IMR-90 (cell line): ENCODE measurements around the gene LRRC4C. TPM values are rescaled to one million over a fixed set of nuclear protein-coding genes. Genes with fewer than 3 reads are reported as not detected.

ENCODE experiments used
- ATAC-seq: fragments of 200-7000 bp; cut with Tn5 transposase; 2 replicates; pipeline ENCODE4 v1.9.1; 2020; ENCODE audit warnings: low read depth, mild to moderate bottlenecking, moderate library complexity
- BruUV-seq: library from RNA; stranded (reverse); fragments of 400-500 nt; replicated peaks from 2 replicates; lab custom pipeline; 2021; lab: Mats Ljungman, UMichigan
- CTCF ChIA-PET: fragments of 300-600 bp; formaldehyde crosslinking; extraction: SDS; loops from one replicate; lab custom pipeline; 2021; ENCODE audit warnings: antibody characterized with exemption; lab: Yijun Ruan, JAX
- POLR2A ChIA-PET: fragments of 300-600 bp; sonication (Branson Sonifier 250); formaldehyde crosslinking; loops from one replicate; lab custom pipeline; 2022; ENCODE audit warnings: antibody characterized with exemption; ENCODE audit not compliant: unreplicated experiment; lab: Charles Lee
- DNase-seq: peaks from one replicate; pipeline ENCODE4 v3.0.0; 2013
- H2AFZ ChIP-seq: replicated peaks from 2 replicates; pipeline ENCODE3; 2013; ENCODE audit warnings: low read length, mild to moderate bottlenecking; ENCODE audit not compliant: poor library complexity
- H2AK5ac ChIP-seq: 2 replicates; pipeline ENCODE4 v1.6.1; 2013; ENCODE audit warnings: low read depth, low read length, inconsistent platforms
- H2AK9ac ChIP-seq: replicated peaks from 2 replicates; pipeline ENCODE3; 2013; ENCODE audit warnings: mild to moderate bottlenecking, low read depth, low read length, moderate library complexity; ENCODE audit not compliant: poor library complexity
- H2BK120ac ChIP-seq: 2 replicates; pipeline ENCODE4 v1.6.1; 2013; ENCODE audit warnings: low read depth, low read length, inconsistent platforms
- H2BK15ac ChIP-seq: 3 replicates; pipeline ENCODE4 v1.6.1; 2013; ENCODE audit warnings: low read depth, low read length, inconsistent platforms
- H2BK20ac ChIP-seq: 2 replicates; pipeline ENCODE4 v1.6.1; 2013; ENCODE audit warnings: low read depth, mild to moderate bottlenecking, inconsistent platforms, low read length, moderate library complexity
- H2BK5ac ChIP-seq: 2 replicates; pipeline ENCODE4 v1.6.1; 2013; ENCODE audit warnings: mild to moderate bottlenecking, low read depth, low read length, inconsistent platforms; ENCODE audit not compliant: poor library complexity, severe bottlenecking
- H3K14ac ChIP-seq: replicated peaks from 2 replicates; pipeline ENCODE4 v1.6.1; 2013; ENCODE audit warnings: low read depth, low read length, inconsistent platforms
- H3K18ac ChIP-seq: 2 replicates; pipeline ENCODE4 v1.6.1; 2013; ENCODE audit warnings: low read depth, low read length, control low read depth
- H3K23ac ChIP-seq: 2 replicates; pipeline ENCODE4 v1.6.1; 2013; ENCODE audit warnings: low read depth, low read length, inconsistent platforms
- H3K27ac ChIP-seq: 2 replicates; pipeline ENCODE4 v1.5.1; 2013; ENCODE audit warnings: mild to moderate bottlenecking, control low read depth, low read length; ENCODE audit not compliant: insufficient read depth
- H3K27me3 ChIP-seq: 2 replicates; pipeline ENCODE4 v1.6.1; 2013; ENCODE audit warnings: low read length; ENCODE audit not compliant: control insufficient read depth, insufficient read depth
- H3K36me3 ChIP-seq: 2 replicates; pipeline ENCODE4 v1.6.1; 2013; ENCODE audit warnings: low read length, mixed read lengths; ENCODE audit not compliant: control insufficient read depth, insufficient read depth
- H3K4ac ChIP-seq: 2 replicates; pipeline ENCODE4 v1.6.1; 2013; ENCODE audit warnings: low read depth, low read length, inconsistent platforms
- H3K4me1 ChIP-seq: 2 replicates; pipeline ENCODE4 v1.6.1; 2013; ENCODE audit warnings: low read length, mixed read lengths; ENCODE audit not compliant: control insufficient read depth, insufficient read depth
- H3K4me2 ChIP-seq: 2 replicates; pipeline ENCODE4 v1.6.1; 2013; ENCODE audit warnings: low read depth, mild to moderate bottlenecking, control low read depth, low read length, moderate library complexity
- H3K4me3 ChIP-seq: 2 replicates; pipeline ENCODE4 v1.5.1; 2013; ENCODE audit warnings: low read depth, mild to moderate bottlenecking, control low read depth, low read length, moderate library complexity; ENCODE audit not compliant: insufficient read depth
- H3K56ac ChIP-seq: 2 replicates; pipeline ENCODE4 v1.6.1; 2013; ENCODE audit warnings: low read length, inconsistent platforms; ENCODE audit not compliant: insufficient read depth; ENCODE audit errors: extremely low read depth
- H3K79me1 ChIP-seq, 2 experiments: 2 replicates each; pipeline ENCODE4 v1.6.1; 2013; ENCODE audit warnings: low read length in 2 of 2, inconsistent platforms in 1 of 2, low read depth in 1 of 2
- H3K9ac ChIP-seq: 2 replicates; pipeline ENCODE4 v1.6.1; 2013; ENCODE audit warnings: low read depth, low read length, control low read depth
- H3K9me1 ChIP-seq: 2 replicates; pipeline ENCODE4 v1.6.1; 2013; ENCODE audit warnings: low read length, inconsistent platforms; ENCODE audit not compliant: insufficient read depth
- H3K9me3 ChIP-seq: 2 replicates; pipeline ENCODE4 v1.6.1; 2013; ENCODE audit warnings: low read length; ENCODE audit not compliant: control insufficient read depth, insufficient read depth
- H4K20me1 ChIP-seq: 2 replicates; pipeline ENCODE4 v1.6.1; 2013; ENCODE audit warnings: low read length, inconsistent platforms; ENCODE audit not compliant: insufficient read depth
- H4K5ac ChIP-seq: 2 replicates; pipeline ENCODE4 v1.6.1; 2013; ENCODE audit warnings: mild to moderate bottlenecking, low read depth, low read length, control low read depth
- H4K8ac ChIP-seq, 2 experiments: 2 replicates each; pipeline ENCODE4 v1.6.1; 2013; ENCODE audit warnings: low read depth in 2 of 2, low read length in 2 of 2, control low read depth in 1 of 2, inconsistent platforms in 1 of 2
- H4K91ac ChIP-seq: 2 replicates; pipeline ENCODE4 v1.6.1; 2013; ENCODE audit warnings: low read depth, low read length, inconsistent platforms; ENCODE audit not compliant: insufficient read depth
- BHLHE40 ChIP-seq: fragments of 150-350 bp; IDR thresholded peaks from 2 replicates; pipeline ENCODE4 v1.6.1; 2016; ENCODE audit warnings: mild to moderate bottlenecking, low read depth, low read length
- CEBPB ChIP-seq: IDR thresholded peaks from 2 replicates; pipeline ENCODE4 v1.6.1; 2012; ENCODE audit warnings: low read depth, low read length, improper control_type of control experiment
- FOS ChIP-seq: fragments of 150-350 bp; IDR thresholded peaks from 2 replicates; pipeline ENCODE4 v1.6.1; 2016; ENCODE audit warnings: low read depth, low read length
- MAZ ChIP-seq: IDR thresholded peaks from 2 replicates; pipeline ENCODE4 v1.6.1; 2012; ENCODE audit warnings: low read depth, mild to moderate bottlenecking, low read length, improper control_type of control experiment, moderate library complexity, borderline replicate concordance
- NFE2L2 ChIP-seq: fragments of 150-350 bp; IDR thresholded peaks from 2 replicates; pipeline ENCODE4 v1.6.1; 2016; ENCODE audit warnings: low read depth, mild to moderate bottlenecking, low read length
- WGBS, 2 experiments: methylation state at CpG; one replicate each; pipeline versions ENCODE4 v1.1.5 to v1.1.7; 2013; ENCODE audit warnings: missing lambda C conversion rate in 2 of 2; ENCODE audit not compliant: insufficient read length in 1 of 2; ENCODE audit errors: extremely low coverage in 2 of 2; 5-methylcytosine and 5-hydroxymethylcytosine counted together
- dilution Hi-C: fragments of 300-500 bp; cut with HindIII; formaldehyde crosslinking; loops from one replicate; pipeline ENCODE4 v1.14.3; 2018; ENCODE audit warnings: low sequenced_read_pairs; ENCODE audit not compliant: unreplicated experiment
- in situ Hi-C: fragments of 300-500 bp; cut with MboI; formaldehyde crosslinking; loops from 3 replicates; pipeline ENCODE4 v1.14.3; 2019; ENCODE audit warnings: low sequenced_read_pairs, inconsistent platforms, mixed read lengths
- intact Hi-C: fragments of 100-400 bp; cut with micrococcal nuclease; formaldehyde crosslinking; loops from 2 replicates; pipeline ENCODE4 v1.10.0; 2022
- polyA plus RNA-seq, 3 experiments: library from polyadenylated mRNA; depleted of rRNA; stranded (reverse); fragments of >200 nt; gene quantifications; 2 replicates each; pipeline ENCODE4 v1.2.3, GENCODE V29; 2012; ENCODE audit warnings: low replicate concordance in 1 of 3
- total RNA-seq: library from RNA; depleted of rRNA; stranded (reverse); fragments of >200 nt; gene quantifications from 2 replicates; pipeline ENCODE4 v1.2.3, GENCODE V29; 2012

The LRRC4C gene
- total and polyA plus RNA-seq, 2 of the 4 experiments (the other 2 are of a cell fraction): under 0.01 to 0.03 TPM

GRCh38 chr11:40338062-40338461 lies 1121.4 kb downstream of the LRRC4C start:
- H2AFZ ChIP-seq: no peak overlapping the region
- WGBS, 2 experiments: no CpG with 5 or more reads among the region's 3 CpGs

More at GRCh38 chr11:40338062-40338461, 1121.4 kb downstream of the LRRC4C start:
- Histone ChIP-seq H2BK5ac (peak overlapping the region; percentile 66), H3K4ac (no peak overlapping the region), H3K9ac (no peak overlapping the region), H3K27me3 (no peaks in the 10 kb centered on the region), H2AK5ac (no peak overlapping the region), H2BK120ac (peak overlapping the region; percentile 11; the same call in 1 of the 2 replicates), H4K5ac (no peak overlapping the region), H3K4me1 (peaks cover 5% of the 10 kb centered on the region; the same call in 1 of the 2 replicates), H3K56ac (no peak overlapping the region), H3K9me3 (no peaks in the 10 kb centered on the region), H3K9me1 (0 out of 2 replicates have a peak, but pooled peaks cover 2% of the 10 kb centered on the region), H3K4me2 (no peak overlapping the region), H4K20me1 (no peaks in the 10 kb centered on the region), H2AK9ac (no peak overlapping the region), H3K23ac (no peak overlapping the region), H2BK20ac (no peak overlapping the region), H4K91ac (no peak overlapping the region), H3K36me3 (no peaks in the 10 kb centered on the region), H2BK15ac (no peak overlapping the region), H3K18ac (no peak overlapping the region), H3K27ac (no peak overlapping the region), H3K79me1 (no peaks in the 10 kb centered on the region), H3K14ac (no peak overlapping the region), H3K4me3 (no peak overlapping the region), H4K8ac (no peak overlapping the region)
- in situ Hi-C loops (no loop called here), dilution Hi-C loops (no loop called here), intact Hi-C loops (no loop called here)
- ATAC-seq: no peak
- no peak for DNase-seq
- BruUV-seq: no TSS peak
- POLR2A ChIA-PET: no interaction called here
- no peak for TF ChIP-seq FOS
- TF ChIP-seq CEBPB: no peak
- no peak for TF ChIP-seq BHLHE40
- no peak for TF ChIP-seq NFE2L2
- no peak for TF ChIP-seq MAZ
- CTCF ChIA-PET: no interaction called here
